ENCODE measurements around the gene TNFRSF14. TPM values are rescaled to one million over a fixed set of nuclear protein-coding genes. Genes with fewer than 3 reads are reported as not detected.
"Not testable (repeated sequence)": the region's sequence is repeated elsewhere in the genome, so short reads cannot be mapped to it uniquely, and the experiment has no call there.

Gene TNFRSF14
- total RNA-seq, 1 donor from 2014 or later, result 12.0 TPM

GRCh38 chr1:2539312-2539907 is 16.8 kb upstream of the TNFRSF14 start:
- no peak for ATAC-seq

DNA sequence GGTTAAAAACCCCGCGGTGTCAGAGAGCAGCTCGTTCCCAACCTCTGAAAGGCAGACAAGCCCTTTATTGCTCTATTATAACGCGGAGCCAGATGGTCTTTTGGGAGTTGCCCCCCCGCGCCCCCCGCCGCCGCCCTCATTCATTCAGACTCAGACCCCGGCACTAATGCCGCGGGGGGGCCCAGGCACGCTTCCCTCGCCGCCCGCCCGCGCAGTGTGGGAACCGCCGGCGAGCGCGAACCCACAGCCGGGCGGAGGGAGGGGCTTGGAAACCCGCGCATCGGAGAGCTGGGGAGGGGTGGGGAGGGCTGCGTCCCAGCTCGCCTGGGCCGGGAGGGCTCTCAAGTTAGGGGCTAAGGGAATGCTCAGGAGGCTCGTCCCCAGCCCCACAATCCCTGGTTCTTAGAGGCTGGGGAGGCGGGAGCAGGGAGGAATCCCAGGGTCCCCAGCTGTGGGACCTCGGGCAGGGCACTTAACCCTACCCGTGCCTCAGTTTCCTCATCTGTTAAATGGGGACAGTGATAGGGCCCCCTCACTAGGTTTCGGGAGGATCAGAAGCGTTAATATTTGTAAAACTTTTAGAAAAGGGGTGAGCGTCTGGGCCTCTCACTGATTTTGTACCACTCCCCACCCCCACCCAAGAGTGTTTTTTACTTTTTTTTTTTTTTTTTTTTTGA is 15.2 kb upstream of the TNFRSF14 start:
- no peak for ATAC-seq

GRCh38 chr1:2541619-2542245 is 14.4 kb upstream of the TNFRSF14 start:
- no peak for ATAC-seq

DNA sequence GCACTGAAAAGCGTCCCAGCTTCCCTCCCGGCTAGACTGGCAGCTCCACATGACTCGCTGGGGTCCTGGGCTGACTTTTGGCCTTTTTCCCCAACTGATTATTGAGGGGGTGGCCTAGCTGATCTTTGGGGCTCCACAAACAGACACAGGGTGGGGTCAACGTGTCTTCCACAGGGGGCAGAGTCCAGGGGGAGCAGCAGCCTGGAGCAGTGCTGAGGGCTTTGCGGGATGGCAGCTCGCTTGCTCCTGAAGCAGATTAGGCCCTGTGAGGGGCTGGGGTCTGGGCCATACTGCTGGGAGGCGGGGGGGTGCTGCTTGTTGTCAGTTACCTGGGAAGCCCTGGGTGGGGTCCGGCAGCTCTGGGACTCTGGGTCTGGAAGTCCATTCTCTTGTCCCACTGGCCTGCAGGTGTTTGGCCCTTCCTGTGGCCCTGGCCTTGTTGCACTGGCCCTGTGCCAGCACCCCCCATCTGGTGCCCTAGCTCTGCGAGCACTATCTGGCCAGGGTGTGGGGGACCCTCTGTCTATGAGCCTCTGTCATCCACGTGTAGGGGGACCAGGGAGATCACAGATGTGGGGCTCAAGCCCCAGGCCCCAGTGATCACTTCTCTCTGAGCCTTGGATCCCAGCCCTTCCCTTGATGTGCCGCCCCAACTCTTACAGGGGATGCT is 13.8 kb upstream of the TNFRSF14 start:
- ATAC-seq, result no peak

GRCh38 chr1:2543543-2544092 is 12.6 kb upstream of the TNFRSF14 start:
- no peak for ATAC-seq

DNA sequence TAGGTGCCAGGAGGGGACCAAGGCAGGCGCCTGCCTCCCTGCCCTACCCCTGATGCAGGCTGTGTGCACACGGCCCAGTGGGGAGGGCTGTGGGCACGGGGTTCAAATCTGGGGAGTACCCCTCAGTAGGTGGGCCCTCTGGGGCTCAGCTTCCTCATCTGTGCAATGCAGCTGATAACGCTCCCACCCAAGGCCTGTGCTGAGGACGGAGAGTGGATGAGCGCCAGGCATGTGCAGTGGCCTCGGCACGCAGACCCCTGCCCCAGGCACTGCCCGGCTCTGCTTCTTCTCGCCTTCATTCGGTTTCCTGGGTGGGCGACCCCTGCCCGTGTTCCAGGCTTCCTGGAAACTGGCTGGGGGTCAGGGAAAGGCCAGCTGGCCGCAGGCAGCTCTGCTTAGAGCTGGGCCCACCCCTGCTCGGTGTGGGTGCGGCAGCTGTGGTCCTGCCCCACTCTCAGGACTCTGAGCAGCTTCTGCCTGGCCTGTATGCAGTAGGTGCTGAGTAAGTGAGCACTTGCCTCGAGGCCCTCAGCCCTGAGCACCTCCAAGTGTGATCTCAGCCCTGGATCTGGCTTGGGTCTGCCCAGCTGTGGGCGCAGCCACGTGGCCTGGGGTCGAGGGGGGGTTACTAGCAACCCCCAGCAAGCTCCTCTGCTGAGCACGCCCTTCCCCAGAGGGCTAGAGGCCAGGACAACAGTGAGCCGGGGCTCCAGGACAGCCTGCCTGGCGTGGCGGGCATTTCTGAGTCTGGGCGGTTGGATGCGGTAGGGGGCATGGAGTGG is 11.9 kb upstream of the TNFRSF14 start:
- no peak for ATAC-seq

GRCh38 chr1:2544875-2545640 is 11.1 kb upstream of the TNFRSF14 start:
- ATAC-seq, result no peak

DNA sequence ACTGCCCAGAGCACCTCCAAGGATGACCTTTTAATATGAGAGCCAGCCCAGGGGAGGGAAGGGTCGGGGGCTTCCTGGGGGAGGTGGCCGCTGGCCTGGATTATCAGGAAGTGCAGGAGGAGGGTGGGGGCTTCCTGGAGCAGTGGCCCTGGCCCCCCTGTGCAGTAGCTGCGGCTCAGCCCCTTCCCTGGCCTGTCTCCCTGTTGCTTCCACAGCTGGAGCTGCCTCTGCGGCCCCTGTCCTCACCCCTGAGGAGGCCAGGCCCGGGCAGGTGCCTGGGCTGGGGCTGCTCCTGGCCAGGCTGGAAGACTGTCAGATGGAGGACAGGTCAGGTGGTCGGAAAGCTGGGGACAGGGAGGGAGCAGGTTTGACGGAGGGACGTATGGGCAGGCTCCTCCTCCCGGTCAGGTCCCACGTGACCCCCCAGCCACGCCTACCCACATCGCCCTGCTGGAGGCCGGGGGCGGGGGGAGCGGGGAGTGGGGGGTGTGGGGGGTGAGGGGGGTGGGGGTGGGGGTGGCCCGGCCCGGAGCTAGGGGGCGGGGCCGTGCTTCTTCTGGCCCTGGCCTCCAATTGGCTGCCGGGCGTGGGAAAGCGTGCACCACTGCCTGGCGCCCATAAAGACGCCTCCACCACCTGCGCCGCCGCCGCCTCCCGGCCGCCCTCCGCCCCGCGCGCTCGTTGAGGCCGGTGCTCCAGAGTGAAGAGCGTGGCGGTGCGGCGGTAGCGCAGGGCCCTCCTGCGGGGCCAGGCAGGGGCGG is 10.2 kb upstream of the TNFRSF14 start:
- peak; percentile 45 for ATAC-seq

GRCh38 chr1:2546515-2547209 is 9.5 kb upstream of the TNFRSF14 start:
- peak; percentile 76 for ATAC-seq

DNA sequence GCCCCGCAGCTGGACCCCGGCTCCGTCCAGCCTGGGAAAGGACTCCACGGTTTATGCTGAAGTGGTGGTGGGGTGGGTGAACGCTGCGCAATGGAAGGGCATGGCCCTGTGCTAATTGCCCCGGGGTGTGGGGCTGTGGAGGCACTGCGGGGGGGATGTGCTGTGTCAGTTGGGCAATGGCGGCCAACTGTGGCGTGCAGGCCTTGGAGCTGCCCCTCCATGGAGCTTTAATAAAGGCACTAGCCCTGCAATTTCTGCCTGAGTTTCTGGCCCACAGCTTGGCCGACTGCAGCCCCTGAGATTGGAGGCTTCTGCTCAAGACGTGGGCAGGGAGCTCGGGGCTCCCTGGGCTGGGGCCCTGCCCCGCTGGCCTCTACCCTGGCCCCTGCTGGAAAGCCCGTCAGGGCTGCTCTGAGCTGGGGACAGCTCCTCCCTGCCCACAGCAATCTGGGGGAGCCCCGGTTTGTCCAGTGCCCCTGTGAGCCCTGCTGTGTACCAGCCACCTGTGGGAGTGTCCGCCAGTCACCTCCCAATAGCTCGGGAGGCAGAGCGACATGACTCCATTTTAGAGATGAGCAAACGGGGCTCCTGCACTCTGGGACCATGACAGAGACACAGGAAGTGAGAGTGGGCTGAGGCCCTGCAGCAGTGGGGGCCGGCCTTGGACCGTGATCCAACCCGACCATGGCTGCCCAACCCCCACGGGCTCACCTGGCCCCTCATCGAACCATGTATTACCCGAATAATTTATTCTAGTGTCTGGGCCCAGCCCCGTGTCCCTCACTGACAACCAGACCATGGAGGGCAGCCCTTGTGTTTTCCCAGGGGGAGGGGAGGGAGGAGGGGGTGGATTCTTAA is 8.7 kb upstream of the TNFRSF14 start:
- peak; percentile 0 for ATAC-seq

- ATAC-seq, result peak; percentile 56
Measured at GRCh38 chr1:2548068-2548589, 8.0 kb upstream of the TNFRSF14 start.

DNA sequence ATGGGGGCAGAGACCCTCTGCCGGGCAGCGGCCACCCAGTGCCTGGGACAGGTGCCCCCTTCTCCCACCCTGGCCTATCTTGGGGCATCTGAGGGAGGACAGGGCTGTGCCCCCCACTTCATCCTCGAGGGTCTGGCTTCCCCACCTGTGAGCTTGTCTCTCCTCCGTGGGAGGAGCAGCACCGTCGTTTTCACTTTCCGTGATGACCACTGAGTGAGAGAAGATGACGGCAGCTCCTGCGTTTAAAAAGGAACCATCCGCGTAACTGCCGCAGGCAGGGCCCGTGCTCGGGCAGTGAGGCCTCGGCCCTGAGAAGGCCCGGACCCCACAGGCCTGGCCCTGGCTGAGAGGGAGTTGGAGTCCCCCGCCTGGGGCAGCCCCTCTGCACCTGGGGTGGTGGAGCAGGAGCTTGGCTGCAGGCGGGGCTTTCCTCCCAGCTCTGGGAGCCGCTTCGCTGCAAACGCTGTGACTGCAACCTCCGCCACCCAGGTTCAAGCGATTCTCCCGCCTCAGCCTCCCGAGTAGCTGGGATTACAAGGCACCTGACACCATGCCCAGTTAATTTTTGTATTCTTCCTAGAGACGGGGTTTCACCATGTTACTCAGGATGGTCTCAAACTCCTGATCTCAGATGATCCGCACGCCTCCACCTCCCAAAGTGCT is 6.7 kb upstream of the TNFRSF14 start:
- not testable (repeated sequence) for ATAC-seq

- ATAC-seq, result not testable (repeated sequence)
Measured at GRCh38 chr1:2550309-2550861, 5.8 kb upstream of the TNFRSF14 start.

DNA sequence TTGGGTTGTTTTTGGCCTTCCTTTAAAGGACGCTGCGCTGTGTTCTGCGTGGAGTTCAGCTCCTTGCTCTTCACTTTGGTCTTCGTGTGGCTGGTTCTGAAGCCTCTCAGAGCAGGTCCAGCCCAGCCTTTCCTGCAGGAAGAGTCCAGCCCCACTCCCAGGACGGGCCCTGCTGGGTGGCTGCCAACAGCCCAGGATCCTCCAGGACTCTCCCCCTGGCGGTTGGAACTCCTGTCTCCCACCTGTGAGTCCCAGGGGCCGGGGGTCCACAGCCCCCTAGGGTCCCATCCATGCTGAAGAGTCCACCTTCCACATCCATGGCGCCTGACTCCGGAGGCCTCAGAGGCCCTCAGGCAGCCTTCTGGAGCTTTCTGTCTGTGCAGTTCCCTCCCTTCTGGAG is 4.6 kb upstream of the TNFRSF14 start:
- not testable (repeated sequence) for ATAC-seq

DNA sequence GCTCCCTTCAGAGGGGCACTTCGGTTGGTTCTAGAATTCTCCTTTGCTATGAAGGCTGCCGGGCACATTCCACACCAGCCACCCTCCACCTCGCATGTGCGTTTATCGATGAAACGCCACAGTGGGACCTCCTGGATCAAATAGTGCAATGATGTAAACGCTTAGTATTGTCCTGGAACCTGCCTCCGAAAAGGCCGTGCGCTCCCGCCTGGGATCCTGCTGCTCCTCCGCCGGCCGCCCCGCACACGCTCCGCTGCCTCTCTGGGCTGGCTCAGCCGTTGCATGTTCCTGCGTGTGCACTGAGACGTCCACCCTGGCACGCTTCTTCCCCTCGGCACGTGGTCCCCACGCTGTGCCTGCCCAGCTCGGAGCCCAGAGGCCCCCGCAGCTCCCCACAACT is 4.0 kb upstream of the TNFRSF14 start:
- no peak for ATAC-seq

- not testable (repeated sequence) for ATAC-seq
Measured at GRCh38 chr1:2553076-2553475, 3.1 kb upstream of the TNFRSF14 start.

- ATAC-seq, result no peak
Measured at GRCh38 chr1:2553871-2554620, 2.1 kb upstream of the TNFRSF14 start.

Measured in esophagus mucosa (tissue), 1 donor.